ENCODE results near the gene SETD1B.
"Not testable (repeated sequence)": the region's sequence is repeated elsewhere in the genome, so short reads cannot be mapped to it uniquely, and the experiment has no call there.

The SETD1B gene

DNA sequence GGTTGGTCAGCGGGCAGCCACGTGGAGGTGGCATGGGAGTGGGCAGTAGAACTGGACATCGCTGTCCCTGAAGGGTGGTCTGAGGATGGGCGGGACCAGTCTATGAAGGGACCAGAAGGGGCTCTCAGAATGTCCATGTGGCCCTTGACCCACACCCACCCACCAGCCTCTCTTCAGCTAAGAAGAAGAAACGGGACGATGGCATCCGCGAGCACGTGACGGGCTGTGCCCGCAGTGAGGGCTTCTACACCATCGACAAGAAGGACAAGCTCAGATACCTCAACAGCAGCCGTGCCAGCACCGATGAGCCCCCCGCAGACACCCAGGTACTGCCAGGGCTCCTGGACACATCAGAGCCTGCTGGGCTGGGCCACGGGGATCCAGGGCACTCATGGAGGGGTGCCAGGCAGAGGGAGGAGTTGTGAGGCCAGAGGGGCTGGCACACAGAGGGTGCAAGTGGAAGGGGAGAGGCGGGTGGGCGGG lies 21.3 kb downstream of the SETD1B start:
- DNase-seq (ENCODE audit: low read depth, low spot score), result no peak

DNA sequence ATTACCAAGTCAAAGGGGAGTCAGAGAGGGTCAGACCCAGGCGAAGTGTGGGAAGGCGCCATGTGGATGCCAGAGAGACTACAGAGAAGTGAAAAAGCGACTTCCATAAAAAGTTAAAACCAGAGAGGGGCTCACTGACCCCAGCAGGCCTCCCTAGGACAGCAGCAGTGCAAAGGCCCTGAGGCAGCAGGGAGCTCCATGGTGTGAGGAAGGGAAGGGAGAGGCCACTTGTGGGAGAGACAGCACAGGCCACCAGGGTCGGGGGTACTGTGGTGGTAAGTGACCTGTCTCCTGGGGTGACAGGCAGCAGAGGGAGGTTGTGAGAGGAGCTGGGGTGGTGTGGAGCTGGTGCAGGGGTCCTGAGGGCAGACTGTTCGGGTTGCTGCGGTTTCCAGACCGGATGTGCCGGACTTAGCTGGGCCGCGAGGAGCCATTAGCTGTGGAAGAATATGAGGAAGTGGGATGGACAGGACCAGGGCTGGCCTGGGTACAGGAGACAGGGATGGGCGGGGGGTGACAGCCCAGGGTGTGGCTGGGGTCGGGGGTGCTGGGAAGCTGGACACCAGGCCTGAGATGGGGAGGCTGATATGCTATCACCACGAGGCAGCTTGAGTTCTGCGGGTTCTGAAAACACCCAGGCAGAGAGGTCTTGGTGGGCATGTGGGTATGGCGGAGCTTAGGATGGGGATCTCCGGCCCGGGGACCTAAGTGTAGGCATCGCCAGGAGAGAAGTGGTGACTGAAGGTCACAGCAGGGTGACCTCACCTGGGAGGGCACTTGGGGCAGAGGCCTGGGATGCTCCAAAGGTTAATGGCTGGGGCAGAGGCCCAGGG lies 22.7 kb downstream of the SETD1B start:
- no peak for DNase-seq (ENCODE audit: low read depth, low spot score)

DNA sequence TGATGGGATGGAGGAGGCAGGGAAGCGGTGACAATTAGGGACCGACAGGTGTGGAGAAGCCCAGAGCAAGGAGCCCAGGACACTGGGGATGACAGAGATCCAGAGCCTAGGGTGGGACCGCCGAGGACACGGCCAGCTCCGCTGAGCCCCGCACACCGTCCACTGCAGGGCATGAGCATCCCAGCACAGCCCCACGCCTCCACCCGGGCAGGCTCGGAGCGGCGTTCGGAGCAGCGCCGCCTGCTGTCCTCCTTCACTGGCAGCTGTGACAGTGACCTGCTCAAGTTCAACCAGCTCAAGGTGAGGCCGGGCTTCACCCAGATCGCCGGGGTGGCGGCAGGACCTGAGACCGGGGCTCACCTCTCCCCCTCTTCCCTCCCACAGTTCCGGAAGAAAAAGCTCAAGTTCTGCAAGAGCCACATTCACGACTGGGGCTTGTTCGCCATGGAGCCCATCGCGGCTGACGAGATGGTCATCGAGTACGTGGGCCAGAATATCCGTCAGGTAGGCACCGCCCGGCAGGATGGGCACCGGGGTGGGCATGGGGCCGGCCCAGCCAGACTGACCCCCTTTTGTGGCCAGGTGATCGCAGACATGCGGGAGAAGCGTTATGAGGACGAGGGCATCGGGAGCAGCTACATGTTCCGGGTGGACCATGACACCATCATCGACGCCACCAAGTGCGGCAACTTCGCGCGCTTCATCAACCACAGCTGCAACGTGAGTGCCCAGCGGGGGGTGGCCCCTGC lies 23.7 kb downstream of the SETD1B start:
- DNase-seq (ENCODE audit: low read depth, low spot score), result no peak

DNA sequence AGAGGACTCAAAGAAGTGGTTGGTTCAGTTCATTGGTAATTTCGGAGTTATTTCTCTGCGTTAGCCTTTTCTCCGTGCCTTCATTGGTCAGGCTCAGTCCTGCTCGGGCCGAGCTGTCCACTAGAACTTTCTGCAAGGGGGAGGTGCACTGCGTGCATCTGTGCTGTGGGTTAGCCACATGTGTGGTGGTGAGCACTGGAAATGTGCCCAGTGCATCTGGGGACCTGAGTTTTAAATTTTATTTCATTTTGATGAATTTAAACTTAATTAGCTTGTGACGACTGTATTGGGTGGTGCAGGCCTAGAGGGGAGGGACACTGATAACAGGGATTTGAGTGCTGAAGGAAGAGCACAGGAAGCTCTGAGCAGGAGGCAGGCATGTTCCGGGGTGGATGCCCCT lies 24.5 kb downstream of the SETD1B start:
- DNase-seq (ENCODE audit: low read depth, low spot score), result no peak

DNA sequence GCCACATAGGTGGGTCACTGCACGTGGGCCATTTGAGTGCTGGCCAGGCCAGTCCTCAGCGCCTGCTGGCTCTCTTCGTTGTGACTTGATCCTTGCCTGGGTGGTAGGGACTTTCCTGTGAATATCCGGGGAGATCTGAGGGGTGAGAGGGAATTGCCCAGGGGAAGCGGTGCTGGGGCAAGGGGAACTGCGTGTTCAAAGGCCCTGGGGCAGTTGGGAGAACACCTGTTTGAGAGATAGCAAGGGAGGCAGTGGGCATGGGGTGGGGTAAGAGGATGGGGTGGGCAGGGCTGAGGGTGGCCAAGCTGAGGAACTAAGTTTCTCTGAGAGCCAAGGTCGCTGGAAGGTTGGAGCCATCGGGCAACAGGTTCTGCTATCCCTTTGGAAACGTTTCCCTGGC lies 25.0 kb downstream of the SETD1B start:
- no peak for DNase-seq (ENCODE audit: low read depth, low spot score)

DNA sequence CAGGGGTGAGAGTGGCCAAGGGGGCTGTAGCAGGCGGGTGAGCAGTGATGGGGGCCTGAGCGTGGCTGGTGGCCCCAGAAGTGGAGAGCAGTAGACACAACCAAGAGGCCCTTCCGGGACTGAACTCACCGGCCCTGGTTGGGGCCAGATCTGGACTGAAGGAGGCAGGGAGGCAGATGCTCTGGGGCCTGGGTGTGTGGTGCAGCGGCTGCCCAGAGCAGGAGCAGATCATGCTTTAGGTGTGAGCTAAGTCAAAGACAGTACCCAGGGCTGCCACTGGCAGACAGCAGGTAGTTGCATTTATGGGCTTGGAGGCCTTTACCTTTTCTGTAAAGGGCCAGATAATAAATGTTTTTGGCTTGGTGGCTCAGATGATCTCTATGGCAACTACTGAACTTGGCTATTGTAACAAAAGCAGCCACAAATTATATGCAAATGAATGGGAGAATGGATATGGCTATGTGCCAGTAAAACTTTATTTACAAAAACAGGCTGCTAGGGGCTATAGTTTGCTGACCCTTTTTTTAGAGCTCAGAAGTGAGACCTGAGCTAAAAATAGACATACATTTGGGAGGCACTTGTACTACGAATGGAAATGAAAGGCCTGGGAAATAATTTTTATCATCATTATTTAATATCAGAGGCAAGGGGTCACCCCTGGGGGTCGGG lies 25.6 kb downstream of the SETD1B start:
- DNase-seq (ENCODE audit: low read depth, low spot score), result no peak

DNA sequence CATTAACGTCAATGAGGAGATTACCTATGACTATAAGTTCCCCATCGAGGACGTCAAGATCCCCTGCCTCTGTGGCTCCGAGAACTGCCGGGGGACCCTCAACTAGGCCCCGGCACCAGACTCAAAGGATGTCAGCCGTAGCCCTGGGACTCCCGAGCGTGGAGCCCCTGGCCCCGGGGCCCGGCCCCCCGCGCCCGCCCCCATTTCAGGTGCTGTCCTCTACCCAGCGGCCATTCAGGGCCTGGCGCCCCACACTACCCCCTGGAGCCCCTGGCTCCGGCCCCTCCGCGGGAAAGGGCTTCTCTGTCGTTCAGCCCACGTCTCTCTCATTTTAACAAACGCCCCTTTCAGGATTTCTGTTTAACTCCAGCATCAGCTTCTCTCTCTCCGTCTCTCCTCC lies 26.3 kb downstream of the SETD1B start:
- DNase-seq (ENCODE audit: low read depth, low spot score), result no peak

DNA sequence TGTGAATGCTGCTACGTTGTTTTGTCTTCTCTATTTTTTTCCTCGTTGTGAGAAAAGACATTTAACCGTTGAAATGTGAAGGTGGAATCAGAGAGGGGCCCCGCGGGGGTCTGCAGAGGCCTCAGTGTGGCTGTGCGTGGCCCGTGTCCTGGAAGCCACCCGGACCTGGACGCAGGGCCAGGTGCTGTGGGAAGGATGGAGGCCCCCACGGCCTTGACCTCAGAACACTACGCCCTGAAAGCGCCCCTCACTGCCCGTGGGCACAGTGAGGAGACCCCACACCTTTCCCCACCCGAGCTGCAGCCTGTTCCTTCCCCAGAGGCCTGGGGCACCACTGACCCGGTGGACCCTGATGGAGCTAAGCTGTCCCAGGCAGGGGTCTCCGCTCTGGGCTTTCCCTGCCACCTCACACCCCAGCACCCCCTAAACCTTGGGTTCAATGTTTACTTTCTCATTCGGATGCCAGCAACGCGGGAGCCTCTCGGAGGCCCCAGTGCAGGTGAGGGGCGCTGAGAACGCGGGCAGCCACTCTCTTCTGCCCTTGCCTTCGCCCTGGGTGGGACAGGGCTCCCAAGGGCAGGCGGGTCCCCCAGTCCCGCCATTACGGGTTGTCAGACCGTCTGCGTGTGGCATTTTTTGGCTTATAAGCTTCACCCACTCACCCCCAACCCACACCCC lies 26.9 kb downstream of the SETD1B start:
- no peak for DNase-seq (ENCODE audit: low read depth, low spot score)

DNA sequence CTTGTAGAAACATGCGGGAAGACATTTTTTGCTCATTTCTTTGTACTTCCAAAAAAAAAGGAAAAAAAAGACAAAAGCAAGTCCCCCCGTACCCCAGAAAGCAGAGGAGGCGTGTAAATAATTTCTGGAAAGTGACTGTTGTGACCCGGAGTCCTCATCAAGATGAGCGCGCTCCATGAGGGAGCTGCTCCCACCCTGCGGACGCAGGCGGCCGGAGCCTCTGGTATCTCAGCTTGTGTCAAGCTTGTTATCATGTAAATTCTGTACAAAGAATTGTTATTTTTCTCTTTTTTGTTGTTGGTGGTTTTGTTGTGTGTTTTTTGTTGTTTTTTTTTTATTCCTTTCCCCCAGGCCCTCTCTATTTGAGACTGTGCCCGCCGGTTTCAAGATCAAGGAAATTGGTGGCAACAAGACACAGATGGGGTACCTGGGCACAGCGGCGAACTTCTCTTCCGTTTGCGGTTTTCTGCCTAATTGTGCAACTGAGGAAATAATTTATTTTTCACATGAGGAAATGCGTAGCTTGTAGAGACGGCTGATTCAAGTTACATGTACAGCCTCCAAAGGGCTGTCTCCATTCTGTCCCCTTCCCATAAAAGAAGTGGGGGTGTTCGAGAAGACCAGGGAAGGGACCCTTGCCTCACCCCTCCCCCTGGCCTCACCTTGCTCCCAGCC lies 27.9 kb downstream of the SETD1B start:
- DNase-seq (ENCODE audit: low read depth, low spot score), result no peak

DNA sequence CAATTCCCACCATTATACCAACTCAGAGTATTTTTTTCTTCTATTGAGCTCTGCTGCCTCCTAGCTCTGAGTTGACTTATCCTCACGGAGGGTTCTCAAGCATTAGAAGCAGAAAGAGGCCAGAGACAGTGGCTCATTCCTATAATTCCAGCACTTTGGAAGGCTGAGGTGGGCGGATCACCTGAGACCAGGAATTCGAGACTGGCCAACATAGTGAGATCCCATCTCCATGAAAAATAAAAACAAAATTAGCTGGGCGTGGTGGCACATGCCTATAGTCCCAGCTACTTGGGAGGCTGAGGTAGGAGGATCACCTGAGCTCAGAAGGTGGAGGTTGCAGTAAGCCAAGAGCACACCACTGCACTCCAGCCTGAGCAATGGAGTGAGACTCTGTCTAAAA lies 33.9 kb downstream of the SETD1B start:
- DNase-seq (ENCODE audit: low read depth, low spot score), result no peak

DNA sequence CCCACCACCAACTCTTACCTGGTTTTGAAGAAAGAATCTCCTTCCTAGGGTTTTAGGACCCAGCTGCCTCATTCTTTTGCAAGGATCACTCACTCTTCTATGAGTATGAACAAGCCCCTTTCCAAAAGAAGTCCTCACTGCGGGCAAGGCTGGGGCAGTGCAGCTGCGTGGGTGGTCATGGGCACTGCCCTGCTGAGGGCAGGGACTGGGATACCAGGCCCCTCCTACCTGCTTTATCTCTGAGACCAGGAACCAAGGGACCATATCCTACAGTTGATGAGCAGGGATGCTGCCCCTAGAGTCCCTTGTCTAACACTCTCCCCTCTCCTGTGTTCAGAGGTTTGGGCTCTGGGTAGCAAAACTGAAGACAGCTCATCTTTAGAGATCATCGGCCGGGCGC lies 34.3 kb downstream of the SETD1B start:
- DNase-seq (ENCODE audit: low read depth, low spot score), result no peak

DNA sequence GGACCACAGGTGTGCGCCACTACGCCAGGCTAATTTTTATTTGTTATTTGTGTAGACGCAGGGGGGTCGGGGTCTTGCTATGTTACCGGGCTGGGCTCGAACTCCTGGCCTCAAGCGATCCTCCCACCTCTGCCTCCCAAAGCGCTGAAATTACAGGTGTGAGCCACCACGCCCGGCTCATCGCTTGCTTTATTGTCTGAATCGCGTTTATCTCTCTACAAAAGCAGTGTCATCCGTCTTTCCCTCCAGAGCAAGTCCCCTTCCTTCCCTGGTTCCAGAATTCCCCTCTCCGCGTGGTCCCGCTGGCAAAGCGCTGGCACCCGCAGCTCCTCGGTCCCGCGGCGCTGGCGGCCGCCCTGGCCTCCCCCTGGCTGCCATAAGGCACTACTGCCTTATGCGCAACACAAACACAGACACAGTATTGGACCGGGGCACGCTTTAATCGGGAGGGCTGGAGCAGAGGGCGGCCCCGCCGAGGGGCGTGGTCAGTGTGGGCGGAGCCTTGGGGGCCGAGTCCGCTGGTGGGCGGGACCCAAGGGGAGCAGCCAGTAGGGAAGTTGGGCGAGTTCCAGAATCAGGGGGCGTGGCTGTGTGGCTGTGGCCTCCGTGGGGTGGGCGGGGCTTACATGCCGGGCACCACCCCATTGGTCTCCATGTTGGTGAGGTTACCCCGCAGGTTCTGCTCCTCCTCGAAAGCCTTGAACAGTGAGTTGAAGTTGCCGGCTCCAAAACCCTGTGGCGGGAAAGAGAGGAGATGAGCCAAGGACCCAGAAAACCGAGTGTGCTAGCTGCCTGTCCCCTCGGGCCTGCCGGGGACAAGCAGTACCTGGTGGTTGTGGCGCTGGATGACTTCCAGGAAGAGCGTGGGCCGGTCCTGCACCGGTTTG lies 35.5 kb downstream of the SETD1B start:
- peak; percentile 78 for DNase-seq (ENCODE audit: low read depth, low spot score)

DNA sequence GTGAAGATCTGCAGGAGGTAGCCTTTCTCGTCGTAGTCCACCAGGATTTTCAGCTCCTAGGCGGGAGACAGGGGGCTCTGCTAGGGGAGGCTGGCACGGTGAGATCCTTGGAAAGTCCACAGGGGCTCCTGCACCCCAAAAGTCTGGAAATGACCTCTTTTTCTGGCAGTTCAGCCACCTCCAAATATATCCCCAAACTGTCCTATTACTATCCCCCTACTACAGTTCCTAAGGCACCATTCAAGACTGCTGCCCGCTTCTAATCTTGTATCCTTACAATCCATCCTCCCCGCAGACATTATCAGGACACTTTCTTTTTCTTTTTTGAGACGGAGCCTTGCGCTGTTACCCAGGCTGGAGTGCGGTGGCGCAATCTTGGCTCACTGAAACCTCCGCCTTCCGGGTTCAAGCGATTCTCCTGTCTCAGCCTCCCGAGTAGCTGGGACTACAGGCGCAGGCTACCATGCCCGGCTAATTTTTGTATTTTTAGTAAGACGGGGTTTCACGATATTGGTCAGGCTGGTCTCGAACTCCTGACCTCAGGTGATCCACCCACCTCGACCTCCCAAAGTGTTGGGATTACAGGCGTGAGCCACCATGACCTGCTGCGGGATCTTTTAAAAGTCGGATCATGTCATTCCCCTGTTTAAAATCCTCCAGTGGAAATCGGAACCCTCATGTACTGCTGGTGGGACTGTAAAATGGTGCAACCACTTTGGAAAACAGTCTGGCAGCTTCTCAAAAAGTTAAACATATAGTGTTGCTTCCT lies 36.4 kb downstream of the SETD1B start:
- no peak for DNase-seq (ENCODE audit: low read depth, low spot score)

DNA sequence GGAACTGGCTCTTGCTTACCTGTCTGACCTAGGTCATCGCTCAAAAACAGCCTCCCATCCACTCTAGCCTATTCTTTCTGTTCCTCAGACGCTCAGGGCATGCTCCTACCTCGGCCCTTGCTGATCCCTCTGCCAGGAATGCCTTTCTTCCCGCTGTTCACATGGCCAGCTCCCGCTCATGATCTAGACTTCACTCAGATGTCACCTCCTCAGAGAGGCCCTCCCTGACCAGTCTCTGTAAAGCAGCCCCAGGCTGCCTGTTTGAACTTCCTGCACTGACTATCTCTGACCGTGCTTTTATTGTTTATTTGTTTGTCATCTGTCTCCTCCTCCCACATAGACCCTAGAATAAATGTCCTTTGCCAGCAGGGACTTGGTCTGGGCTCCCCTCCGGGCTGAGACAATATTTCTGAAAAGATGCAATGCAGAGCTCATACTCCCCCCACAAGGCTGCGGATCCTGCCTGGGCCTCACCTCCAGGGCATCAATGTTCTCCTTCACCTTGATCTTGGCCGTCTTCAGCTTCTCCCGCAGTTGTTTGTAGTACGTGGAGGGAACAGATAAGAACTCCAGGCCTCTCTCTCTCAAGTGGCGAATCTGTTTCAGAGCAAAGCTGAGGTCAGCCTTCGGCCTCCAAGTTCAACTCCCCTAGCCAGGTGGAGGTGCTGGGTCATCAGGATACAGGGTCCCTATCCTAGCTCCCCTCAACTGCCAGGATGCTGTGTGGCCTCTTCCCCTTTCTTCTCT lies 39.6 kb downstream of the SETD1B start:
- no peak for DNase-seq (ENCODE audit: low read depth, low spot score)

DNA sequence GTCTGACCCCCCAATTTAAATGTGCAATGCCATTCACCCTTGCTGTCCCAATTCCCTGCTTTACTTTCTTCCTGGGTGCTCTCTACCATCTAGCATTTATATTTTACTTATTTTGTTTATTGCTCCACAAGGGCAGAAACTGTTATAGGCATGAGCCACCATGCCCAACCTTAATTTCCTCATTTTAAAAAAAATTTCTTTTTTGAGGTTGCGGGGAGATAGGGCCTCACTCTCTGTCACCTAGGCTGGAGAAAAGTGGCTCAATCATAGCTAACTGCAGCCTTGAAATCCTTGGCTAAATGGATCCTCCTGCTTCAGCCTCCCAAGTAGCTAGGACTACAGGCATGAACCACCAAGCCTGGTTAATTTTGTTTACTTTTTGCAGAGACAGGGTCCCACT lies 41.9 kb downstream of the SETD1B start:
- no peak for DNase-seq (ENCODE audit: low read depth, low spot score)

DNA sequence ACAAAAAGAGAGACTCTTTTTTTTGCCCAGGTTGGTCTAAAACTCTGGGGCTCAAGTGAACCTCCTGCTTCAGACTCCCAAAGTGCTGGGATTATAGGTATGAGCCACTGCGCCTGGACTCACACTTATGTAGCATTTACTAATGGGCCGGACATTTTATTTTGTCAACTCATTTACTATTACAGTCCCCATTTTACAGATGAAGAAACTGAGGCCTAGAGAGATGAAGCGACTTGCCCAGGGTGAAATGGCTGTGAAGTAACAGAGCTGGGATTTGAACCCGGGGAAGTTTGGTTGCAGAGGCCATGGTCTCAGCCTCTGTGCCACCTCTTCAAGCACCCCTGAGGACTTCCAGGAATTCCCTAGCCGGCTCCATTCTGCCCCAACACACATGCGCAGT lies 45.4 kb downstream of the SETD1B start:
- no peak for DNase-seq (ENCODE audit: low read depth, low spot score)

DNA sequence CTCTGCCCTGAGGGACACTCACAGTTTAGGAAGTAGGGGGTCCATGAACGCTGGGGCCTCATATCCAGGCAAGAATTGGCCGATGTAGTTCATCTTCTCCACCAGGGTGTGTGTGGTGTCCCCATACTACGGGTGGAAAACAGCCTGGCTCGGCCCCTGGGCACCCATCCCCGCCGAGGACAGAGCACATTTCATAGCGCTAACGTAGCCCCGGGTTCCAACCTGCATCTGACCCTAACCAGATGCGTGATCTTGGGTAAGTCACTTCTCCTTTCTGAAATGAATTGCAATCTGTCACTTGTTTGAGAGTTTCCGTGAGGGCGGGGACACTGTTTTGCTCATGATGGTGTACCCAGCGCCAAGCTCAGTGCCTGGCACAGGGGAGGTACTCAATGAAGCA lies 45.9 kb downstream of the SETD1B start:
- DNase-seq (ENCODE audit: low read depth, low spot score), result no peak

DNA sequence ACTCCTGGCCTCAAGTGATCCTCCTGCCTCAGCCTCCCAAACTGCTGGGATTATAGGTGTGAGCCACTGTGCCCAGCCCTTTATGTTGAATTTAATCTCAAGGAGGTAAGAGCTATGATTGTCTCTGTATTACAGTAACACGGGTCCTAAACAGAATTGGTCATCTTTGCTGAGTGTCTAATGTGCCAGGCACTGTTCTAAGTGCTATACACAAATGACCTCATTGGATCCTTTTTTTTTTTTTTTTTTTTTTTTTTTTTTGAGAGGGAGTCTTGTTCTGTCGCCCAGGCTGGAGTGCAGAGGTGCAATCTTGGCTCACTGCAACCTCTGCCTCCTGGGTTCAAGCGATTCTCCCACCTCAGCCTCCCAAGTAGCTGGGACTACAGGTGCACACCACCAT lies 48.6 kb downstream of the SETD1B start:
- DNase-seq (ENCODE audit: low read depth, low spot score), result not testable (repeated sequence)

Measured in iPS DF 19.7 (cell line).